ENCODE results near the gene C16orf74.

The C16orf74 gene

DNA sequence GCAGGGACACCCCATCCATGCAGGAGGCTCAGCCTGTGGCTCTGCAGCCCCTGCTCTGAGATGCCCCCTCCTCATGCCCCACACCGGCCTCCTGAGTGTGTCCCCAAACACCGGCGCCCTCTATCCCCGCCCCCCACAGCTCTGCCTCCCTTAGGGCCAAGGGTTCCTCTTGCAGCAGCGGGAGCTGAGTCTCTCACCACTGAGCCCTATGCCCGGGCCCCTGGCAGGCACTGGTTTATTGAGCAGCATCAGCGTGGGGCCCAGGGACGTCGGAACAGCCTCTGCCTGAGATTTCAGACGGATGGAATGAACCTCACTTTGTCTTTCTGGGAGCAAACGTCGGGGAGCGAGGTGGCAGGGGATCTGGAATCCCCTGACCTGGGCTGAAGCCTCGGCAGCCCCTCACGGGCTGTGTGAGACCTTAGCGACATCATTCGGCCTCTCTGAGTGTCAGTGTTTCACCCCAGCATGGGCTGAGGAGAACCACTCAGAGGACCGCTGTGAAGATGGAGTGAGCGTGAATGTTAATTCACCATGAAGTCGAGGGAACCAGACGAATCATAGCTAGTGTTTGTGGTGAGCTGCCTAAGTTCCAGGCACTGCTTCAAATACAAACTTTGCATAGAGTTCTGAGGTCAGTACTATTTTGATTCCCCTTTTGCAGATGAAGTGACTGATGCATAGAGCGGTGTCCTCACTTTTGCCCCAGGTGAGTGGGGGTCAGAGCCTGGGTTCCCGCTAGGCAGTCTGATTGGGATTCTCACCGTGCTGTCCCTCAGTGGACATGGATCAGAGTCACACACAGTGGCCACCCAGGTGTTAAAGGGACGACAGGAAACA, 5.3 kb upstream of the C16orf74 start:
- no peak overlapping the region for H3K4me3 ChIP-seq (ENCODE audit: low read depth, low read length)
- TF ChIP-seq, protein P1, sequence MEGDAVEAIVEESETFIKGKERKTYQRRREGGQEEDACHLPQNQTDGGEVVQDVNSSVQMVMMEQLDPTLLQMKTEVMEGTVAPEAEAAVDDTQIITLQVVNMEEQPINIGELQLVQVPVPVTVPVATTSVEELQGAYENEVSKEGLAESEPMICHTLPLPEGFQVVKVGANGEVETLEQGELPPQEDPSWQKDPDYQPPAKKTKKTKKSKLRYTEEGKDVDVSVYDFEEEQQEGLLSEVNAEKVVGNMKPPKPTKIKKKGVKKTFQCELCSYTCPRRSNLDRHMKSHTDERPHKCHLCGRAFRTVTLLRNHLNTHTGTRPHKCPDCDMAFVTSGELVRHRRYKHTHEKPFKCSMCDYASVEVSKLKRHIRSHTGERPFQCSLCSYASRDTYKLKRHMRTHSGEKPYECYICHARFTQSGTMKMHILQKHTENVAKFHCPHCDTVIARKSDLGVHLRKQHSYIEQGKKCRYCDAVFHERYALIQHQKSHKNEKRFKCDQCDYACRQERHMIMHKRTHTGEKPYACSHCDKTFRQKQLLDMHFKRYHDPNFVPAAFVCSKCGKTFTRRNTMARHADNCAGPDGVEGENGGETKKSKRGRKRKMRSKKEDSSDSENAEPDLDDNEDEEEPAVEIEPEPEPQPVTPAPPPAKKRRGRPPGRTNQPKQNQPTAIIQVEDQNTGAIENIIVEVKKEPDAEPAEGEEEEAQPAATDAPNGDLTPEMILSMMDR (IDR thresholded peaks at IDR 0.05; ENCODE audit: low read depth, low read length): no peak

DNA sequence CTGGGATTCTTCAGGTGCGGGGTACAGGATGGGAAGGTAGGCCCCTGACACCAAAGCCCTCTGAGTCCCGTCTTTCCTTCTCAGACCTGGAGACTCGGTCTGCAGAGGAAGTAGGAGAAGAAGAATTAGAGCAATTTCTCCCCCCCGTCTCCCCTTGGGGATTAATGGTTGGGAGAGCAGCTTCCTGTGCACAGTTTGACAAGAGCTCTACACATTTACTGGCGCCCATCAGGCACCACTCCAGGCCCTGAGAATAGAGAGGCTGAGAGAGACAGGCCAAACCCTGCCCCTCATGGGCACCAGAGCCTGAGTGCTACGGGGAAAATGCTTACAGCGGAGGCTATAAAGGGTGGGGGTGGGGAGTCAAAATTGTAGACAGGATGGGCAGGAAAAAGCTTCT, 3.5 kb upstream of the C16orf74 start:
- no peak overlapping the region for H3K4me3 ChIP-seq (ENCODE audit: low read depth, low read length)
- TF ChIP-seq, protein P1 (IDR thresholded peaks at IDR 0.05; ENCODE audit: low read depth, low read length): no peak

DNA sequence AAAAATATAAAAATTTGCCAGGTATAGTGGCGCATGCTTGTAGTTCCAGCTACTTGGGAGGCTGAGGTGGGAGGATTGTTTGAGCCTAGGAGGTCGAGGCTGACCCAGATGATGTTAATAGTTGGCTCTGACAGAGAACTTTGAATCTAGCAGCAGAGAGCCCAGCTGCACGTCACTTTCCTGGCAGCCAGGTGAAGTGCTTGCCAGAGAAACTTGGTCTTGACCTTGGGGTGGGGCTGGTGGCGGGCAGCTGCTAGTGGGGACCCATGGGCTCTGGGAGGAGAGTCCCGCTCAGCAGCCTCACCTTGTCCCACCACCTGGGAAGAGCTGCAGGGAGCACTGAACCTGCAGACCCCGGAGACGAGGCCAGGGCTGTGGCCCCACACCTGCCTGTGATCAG, 3.1 kb upstream of the C16orf74 start:
- TF ChIP-seq, protein P1 (IDR thresholded peaks at IDR 0.05; ENCODE audit: low read depth, low read length): no peak
- H3K4me3 ChIP-seq (ENCODE audit: low read depth, low read length): no peak overlapping the region

DNA sequence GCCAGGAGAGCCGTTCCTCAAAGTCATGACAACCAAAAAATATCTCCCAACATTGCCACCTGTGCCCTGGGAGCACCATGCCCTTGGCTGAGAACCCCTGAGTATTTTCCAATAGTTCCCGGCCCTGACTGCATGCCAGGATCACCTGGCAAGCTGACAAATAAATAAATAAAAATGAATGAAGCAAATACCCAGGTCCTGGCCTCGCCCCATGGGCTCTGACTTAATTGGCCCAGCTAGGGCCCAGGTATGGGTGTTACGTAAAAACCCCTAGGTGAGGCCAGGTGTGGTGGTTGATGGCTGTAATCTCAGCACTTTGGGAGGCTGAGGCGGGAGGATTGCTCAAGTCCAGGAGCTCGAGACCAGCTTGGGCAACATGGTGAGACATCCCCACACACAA, 2.7 kb upstream of the C16orf74 start:
- TF ChIP-seq, protein P1 (IDR thresholded peaks at IDR 0.05; ENCODE audit: low read depth, low read length): no peak
- no peak overlapping the region for H3K4me3 ChIP-seq (ENCODE audit: low read depth, low read length)

DNA sequence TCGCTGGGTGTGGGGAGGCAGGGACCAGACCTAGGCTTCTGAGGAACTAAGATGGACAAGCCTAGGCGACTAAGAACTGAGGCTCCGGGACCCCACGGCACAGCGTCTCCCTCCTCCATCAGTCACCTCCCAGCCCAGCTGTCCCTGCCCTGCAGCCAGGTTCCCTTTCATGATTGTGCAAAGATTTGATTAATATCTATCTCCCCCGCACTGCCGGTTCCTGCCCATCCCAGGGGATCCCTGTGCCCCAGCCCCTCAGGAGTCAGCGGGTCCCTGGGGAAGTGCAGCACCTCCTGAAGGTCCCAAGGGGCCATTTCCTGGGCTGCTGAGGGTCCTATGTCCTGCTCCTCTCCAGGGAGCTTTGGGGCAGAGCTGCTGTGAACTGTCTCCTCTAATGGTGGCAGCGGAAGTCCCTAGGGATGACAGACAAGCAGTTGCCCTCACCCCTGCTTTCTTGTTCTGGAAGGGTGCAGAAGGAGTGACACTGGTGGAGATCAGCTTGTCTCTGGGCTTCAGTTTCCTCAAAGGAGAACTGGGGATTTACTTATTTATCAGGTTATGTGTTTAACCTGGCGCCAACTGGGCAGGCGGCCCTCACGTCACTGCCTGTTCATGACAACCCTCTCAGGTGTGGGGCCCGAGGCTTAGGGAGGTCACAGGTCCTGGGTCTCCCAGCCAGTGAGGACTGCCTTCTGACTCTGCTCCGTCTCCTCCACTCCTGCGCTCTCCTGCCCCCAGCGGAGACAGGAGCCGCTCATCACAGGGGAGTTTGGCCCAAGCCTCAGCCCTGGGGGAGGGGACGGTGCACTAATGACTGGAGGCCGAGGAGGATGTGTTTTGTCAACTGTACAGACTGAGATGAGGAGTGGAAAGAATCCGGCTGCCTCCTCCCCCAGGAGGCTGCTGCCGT, 1.9 kb upstream of the C16orf74 start:
- TF ChIP-seq, protein P1 (IDR thresholded peaks at IDR 0.05; ENCODE audit: low read depth, low read length): peak; percentile 18; the same call in 1 of the 2 replicates
- no peak overlapping the region for H3K4me3 ChIP-seq (ENCODE audit: low read depth, low read length)

DNA sequence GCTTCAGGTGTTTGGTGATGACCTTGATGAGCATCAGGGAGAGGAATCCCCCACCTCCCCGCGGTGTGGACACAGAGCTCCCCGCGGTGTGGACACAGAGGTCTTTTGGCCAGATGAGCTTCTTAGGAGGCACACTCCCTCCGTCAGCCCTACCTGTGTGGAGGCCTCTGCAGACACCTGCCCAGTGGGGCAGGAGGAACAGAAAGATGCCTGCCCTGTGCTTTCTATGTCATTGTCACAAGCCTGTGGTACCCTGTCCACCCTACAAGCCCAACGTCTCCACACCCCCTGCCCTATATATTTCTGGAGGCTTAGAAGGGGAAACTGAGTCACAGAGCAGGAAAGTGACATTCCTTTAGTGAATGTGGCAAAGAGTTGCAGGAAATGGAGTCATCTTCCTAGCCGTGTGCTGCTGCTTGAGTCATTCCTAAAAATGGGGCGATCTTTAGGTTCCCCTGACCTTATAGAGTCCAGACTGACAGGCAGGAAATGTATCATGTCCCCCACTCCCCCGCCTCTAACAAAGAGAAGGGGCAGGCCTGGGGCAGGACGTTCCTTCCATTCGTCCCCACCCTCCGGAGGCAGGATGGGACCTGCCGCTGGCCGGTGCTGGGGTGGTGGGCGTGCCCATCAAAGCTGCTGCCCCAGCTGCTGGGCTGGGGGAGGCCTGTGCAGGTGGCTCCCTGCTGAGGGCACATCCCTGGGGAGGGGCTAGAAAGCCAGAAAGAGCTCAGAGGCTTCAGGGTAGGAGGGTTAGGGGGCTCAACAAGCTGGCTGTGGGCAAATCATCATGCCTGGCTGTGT, 1.0 kb upstream of the C16orf74 start:
- TF ChIP-seq, protein P1 (IDR thresholded peaks at IDR 0.05; ENCODE audit: low read depth, low read length): no peak
- peak overlapping the region; percentile 52 for H3K4me3 ChIP-seq (ENCODE audit: low read depth, low read length)

All from WI38 (cell line).